ENCODE results near the gene RHOF. TPM values are rescaled to one million over a fixed set of nuclear protein-coding genes. Genes with fewer than 3 reads are reported as not detected.

RHOF gene
- total and polyA plus RNA-seq, 2 donors (not counting 1 experiment from before 2014, with no cell fraction given), result 90.3 to 129 TPM

GRCh38 chr12:121838126-121838525 is 44.6 kb upstream of the RHOF start:
- ATAC-seq (ENCODE audit: low read depth) (no peak), DNase-seq (no peak)
- Histone ChIP-seq H4K20me1 (ENCODE audit: control insufficient read depth, insufficient read depth, low read length, poor library complexity, severe bottlenecking) (no peaks in the 10 kb centered on the region), H3K4me1 (ENCODE audit: control insufficient read depth in 2 of 2, insufficient read depth in 2 of 2, low read length in 2 of 2) (peaks cover 7 to 16% of the 10 kb centered on the region in 2 donors), H3K9me3 (ENCODE audit: control extremely low read depth in 1 of 3, control insufficient read depth in 2 of 3, insufficient read depth in 1 of 3, low read length in 2 of 3) (no peaks in the 10 kb centered on the region), H3K4me2 (replicated peaks; ENCODE audit: low read depth, low read length, poor library complexity, severe bottlenecking) (no peak overlapping the region), H3K27me3 (replicated peaks in 1 of 4; ENCODE audit: control extremely low read depth in 1 of 4, control insufficient read depth in 3 of 4, insufficient read depth in 4 of 4, low read length in 3 of 4) (no peaks in the 10 kb centered on the region), H3K27ac (ENCODE audit: low read length in 2 of 2) (no peak overlapping the region), H3K79me2 (ENCODE audit: control insufficient read depth, insufficient read depth, low read length) (no peaks in the 10 kb centered on the region), H2AFZ (ENCODE audit: insufficient read depth, low read depth, low read length, poor library complexity, severe bottlenecking) (no peak overlapping the region), H3K9ac (ENCODE audit: low read length) (no peak overlapping the region), H3K4me3 (ENCODE audit: control extremely low read depth in 1 of 5, extremely low read depth in 1 of 5, insufficient read depth in 1 of 5, low read depth in 2 of 5, low read length in 4 of 5) (no peak overlapping the region), H3K36me3 (replicated peaks in 1 of 2; ENCODE audit: control extremely low read depth in 1 of 2, control insufficient read depth in 1 of 2, extremely low read depth in 1 of 2, insufficient read depth in 2 of 2, low read length in 1 of 2) (no peaks in the 10 kb centered on the region)
- ChIA-PET CTCF (interaction anchor here (0.6 to 6.2 kb wide), 4 partner anchors 10 to 43 kb away, joined by 3 to 38 read pairs (median 12); partner anchors contain the start of gene RHOF), POLR2A (interaction anchor here (0.7 kb wide), 2 partner anchors 154 to 583 kb away, joined by 4 to 9 read pairs; no protein-coding TSS in a partner anchor)
- Mint-ChIP-seq H3K4me3 (peak overlapping the region; percentile 99), H3K4me1 (peaks cover 18% of the 10 kb centered on the region), H3K27me3 (no peaks in the 10 kb centered on the region), H3K27ac (no peak overlapping the region), H3K9me3 (ENCODE audit: insufficient read depth) (no peaks in the 10 kb centered on the region)
- intact Hi-C loops (cut with micrococcal nuclease), result no loop called here
- TF ChIP-seq EZH2 (IDR thresholded peaks at IDR 0.05; ENCODE audit: borderline replicate concordance, insufficient read depth, low read depth, low read length, poor library complexity, severe bottlenecking), result no peak
- TF ChIP-seq CTCF (IDR thresholded peaks at IDR 0.05), result no peak
- 91% methylated on average over 2 of the region's 5 CpGs for WGBS (ENCODE audit: insufficient coverage)

- TF ChIP-seq CTCF (IDR thresholded peaks at IDR 0.05), result no peak
- TF ChIP-seq EZH2 (IDR thresholded peaks at IDR 0.05; ENCODE audit: borderline replicate concordance, insufficient read depth, low read depth, low read length, poor library complexity, severe bottlenecking), result no peak
- H3K27ac ChIP-seq (ENCODE audit: low read length in 2 of 2), result no peak overlapping the region
- H3K9ac ChIP-seq (ENCODE audit: low read length), result no peak overlapping the region
- intact Hi-C loops (cut with micrococcal nuclease), result no loop called here
- no peak for ATAC-seq (ENCODE audit: low read depth)
- ChIA-PET POLR2A (interaction anchor here (0.6 to 0.7 kb wide), 2 partner anchors 24 to 582 kb away, joined by 5 to 9 read pairs; no protein-coding TSS in a partner anchor), CTCF (interaction anchor here (0.6 to 6.2 kb wide), 4 partner anchors 10 to 43 kb away, joined by 3 to 38 read pairs (median 12); partner anchors contain the start of gene RHOF)
- no peak overlapping the region for H3K4me3 Mint-ChIP-seq
- no peaks in the 10 kb centered on the region for H3K9me3 Mint-ChIP-seq (ENCODE audit: insufficient read depth)
- H3K79me2 ChIP-seq (ENCODE audit: control insufficient read depth, insufficient read depth, low read length), result no peaks in the 10 kb centered on the region
- H3K4me1 ChIP-seq (ENCODE audit: control insufficient read depth in 2 of 2, insufficient read depth in 2 of 2, low read length in 2 of 2), result peaks cover 7 to 16% of the 10 kb centered on the region in 2 donors
- no peaks in the 10 kb centered on the region for H3K36me3 ChIP-seq (replicated peaks in 1 of 2; ENCODE audit: control extremely low read depth in 1 of 2, control insufficient read depth in 1 of 2, extremely low read depth in 1 of 2, insufficient read depth in 2 of 2, low read length in 1 of 2)
- H4K20me1 ChIP-seq (ENCODE audit: control insufficient read depth, insufficient read depth, low read length, poor library complexity, severe bottlenecking), result no peaks in the 10 kb centered on the region
- 56% methylated on average over 1 of the region's 4 CpGs for WGBS (ENCODE audit: insufficient coverage)
- no peak overlapping the region for H2AFZ ChIP-seq (ENCODE audit: insufficient read depth, low read depth, low read length, poor library complexity, severe bottlenecking)
- no peaks in the 10 kb centered on the region for H3K9me3 ChIP-seq (ENCODE audit: control extremely low read depth in 1 of 3, control insufficient read depth in 2 of 3, insufficient read depth in 1 of 3, low read length in 2 of 3)
- no peak overlapping the region for H3K4me2 ChIP-seq (replicated peaks; ENCODE audit: low read depth, low read length, poor library complexity, severe bottlenecking)
- H3K4me3 ChIP-seq (ENCODE audit: control extremely low read depth in 1 of 5, extremely low read depth in 1 of 5, insufficient read depth in 1 of 5, low read depth in 2 of 5, low read length in 4 of 5), result no peak overlapping the region
- H3K27me3 ChIP-seq (replicated peaks in 1 of 4; ENCODE audit: control extremely low read depth in 1 of 4, control insufficient read depth in 3 of 4, insufficient read depth in 4 of 4, low read length in 3 of 4), result no peaks in the 10 kb centered on the region
- H3K4me1 Mint-ChIP-seq, result peaks cover 18% of the 10 kb centered on the region
- no peaks in the 10 kb centered on the region for H3K27me3 Mint-ChIP-seq
- H3K27ac Mint-ChIP-seq, result no peak overlapping the region
- DNase-seq, result no peak
These were observed 44.2 kb upstream of the RHOF start for GRCh38 chr12:121837680-121838079.
